ENCODE data around the gene EPS8.

- TF ChIP-seq CTCF (IDR thresholded peaks at IDR 0.05) (no peak), POLR2A (IDR thresholded peaks at IDR 0.05) (no peak)
Measured at GRCh38 chr12:15749937-15750336, 39.3 kb downstream of the EPS8 start.

Data from vagina (tissue), 2 donors.